HG03135 (cell line): Measurements from ENCODE around the gene EPB41.
"Not testable (repeated sequence)": the region's sequence is repeated elsewhere in the genome, so short reads cannot be mapped to it uniquely, and the experiment has no call there.

Experiments used
- ATAC-seq: cut with Tn5 transposase; IDR thresholded peaks from one replicate; pipeline ENCODE4 v1.9.1; 2021; ENCODE audit warnings: mild to moderate bottlenecking, moderate library complexity; ENCODE audit not compliant: unreplicated experiment

The EPB41 gene

GRCh38 chr1:29043274-29043965, 129.1 kb downstream of the EPB41 start:
- no peak for ATAC-seq

- ATAC-seq: no peak
Observed at GRCh38 chr1:29044010-29044409, 129.6 kb downstream of the EPB41 start.

- not testable (repeated sequence) for ATAC-seq
Observed at GRCh38 chr1:29045663-29046062, 131.3 kb downstream of the EPB41 start.

GRCh38 chr1:29047142-29047541, 132.8 kb downstream of the EPB41 start:
- no peak for ATAC-seq

GRCh38 chr1:29050166-29050565, 135.8 kb downstream of the EPB41 start:
- no peak for ATAC-seq

- no peak for ATAC-seq
Observed at GRCh38 chr1:29052100-29052499, 137.7 kb downstream of the EPB41 start.

- no peak for ATAC-seq
Observed at GRCh38 chr1:29052941-29053340, 138.6 kb downstream of the EPB41 start.

GRCh38 chr1:29055160-29055559, 140.8 kb downstream of the EPB41 start:
- no peak for ATAC-seq

GRCh38 chr1:29056256-29056655, 141.9 kb downstream of the EPB41 start:
- ATAC-seq: no peak

- ATAC-seq: no peak
Observed at GRCh38 chr1:29057700-29058099, 143.3 kb downstream of the EPB41 start.

GRCh38 chr1:29062157-29062942, 148.0 kb downstream of the EPB41 start:
- ATAC-seq: no peak

GRCh38 chr1:29064064-29064463, 149.7 kb downstream of the EPB41 start:
- ATAC-seq: no peak

- ATAC-seq: no peak
Observed at GRCh38 chr1:29077155-29077554, 162.8 kb downstream of the EPB41 start.

GRCh38 chr1:29079916-29080629, 165.7 kb downstream of the EPB41 start:
- not testable (repeated sequence) for ATAC-seq

- no peak for ATAC-seq
Observed at GRCh38 chr1:29081201-29081600, 166.8 kb downstream of the EPB41 start.

GRCh38 chr1:29082519-29082918, 168.2 kb downstream of the EPB41 start:
- no peak for ATAC-seq

GRCh38 chr1:29083317-29084195, 169.2 kb downstream of the EPB41 start:
- ATAC-seq: no peak

- ATAC-seq: no peak
Observed at GRCh38 chr1:29084196-29084521, 169.8 kb downstream of the EPB41 start.

- no peak for ATAC-seq
Observed at GRCh38 chr1:29090937-29091618, 176.7 kb downstream of the EPB41 start.

- not testable (repeated sequence) for ATAC-seq
Observed at GRCh38 chr1:29092704-29093103, 178.3 kb downstream of the EPB41 start.
